Measurements from ENCODE around the gene SPTB.

The SPTB gene

DNA sequence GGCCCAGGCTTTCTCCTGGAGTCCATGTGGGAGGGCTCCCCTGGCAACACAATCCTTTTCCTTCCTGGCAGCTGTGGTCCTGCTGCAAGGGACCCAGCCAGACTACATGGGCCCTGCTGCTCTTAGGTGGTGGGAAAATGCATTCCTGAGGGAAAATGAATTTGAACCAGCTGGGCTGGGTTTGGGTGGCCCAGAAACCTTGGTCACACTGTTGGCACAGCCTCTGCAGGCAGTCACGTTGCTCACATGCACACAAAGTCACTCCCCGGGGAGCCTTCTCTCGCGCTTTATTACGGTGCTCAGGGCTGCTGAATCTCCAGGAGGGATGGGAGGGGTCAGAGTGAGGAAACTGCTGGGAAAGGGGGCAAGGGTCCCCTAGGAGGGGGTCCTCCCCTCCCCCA, 158.3 kb downstream of the SPTB start:
- H3K27ac ChIP-seq = no peak overlapping the region
- no peak for TF ChIP-seq ZFX (IDR thresholded peaks at IDR 0.05; ENCODE audit: borderline replicate concordance)
- TF ChIP-seq, protein P1, sequence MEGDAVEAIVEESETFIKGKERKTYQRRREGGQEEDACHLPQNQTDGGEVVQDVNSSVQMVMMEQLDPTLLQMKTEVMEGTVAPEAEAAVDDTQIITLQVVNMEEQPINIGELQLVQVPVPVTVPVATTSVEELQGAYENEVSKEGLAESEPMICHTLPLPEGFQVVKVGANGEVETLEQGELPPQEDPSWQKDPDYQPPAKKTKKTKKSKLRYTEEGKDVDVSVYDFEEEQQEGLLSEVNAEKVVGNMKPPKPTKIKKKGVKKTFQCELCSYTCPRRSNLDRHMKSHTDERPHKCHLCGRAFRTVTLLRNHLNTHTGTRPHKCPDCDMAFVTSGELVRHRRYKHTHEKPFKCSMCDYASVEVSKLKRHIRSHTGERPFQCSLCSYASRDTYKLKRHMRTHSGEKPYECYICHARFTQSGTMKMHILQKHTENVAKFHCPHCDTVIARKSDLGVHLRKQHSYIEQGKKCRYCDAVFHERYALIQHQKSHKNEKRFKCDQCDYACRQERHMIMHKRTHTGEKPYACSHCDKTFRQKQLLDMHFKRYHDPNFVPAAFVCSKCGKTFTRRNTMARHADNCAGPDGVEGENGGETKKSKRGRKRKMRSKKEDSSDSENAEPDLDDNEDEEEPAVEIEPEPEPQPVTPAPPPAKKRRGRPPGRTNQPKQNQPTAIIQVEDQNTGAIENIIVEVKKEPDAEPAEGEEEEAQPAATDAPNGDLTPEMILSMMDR (IDR thresholded peaks at IDR 0.05) = no peak

DNA sequence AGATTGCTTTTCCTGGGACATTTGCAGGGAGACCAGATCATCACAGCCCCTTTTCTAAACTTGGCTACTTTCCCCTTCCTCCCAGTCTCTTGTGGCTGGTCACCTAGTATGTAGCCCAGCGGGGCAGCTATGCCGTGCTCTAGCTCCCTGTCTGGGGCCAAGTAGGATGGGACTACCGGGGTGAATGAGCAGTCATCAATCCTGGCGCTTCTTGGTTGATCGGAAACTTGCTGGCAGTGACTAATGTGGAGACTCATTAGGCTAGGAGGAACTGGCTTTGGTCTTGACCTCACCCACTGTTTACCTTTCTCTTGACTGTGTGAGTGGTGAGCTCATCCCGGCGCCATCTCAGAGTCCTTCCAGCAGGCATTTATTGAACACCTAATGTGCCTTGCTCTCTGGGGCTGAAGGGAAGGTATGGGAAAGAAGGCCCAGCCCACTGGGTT, 159.6 kb downstream of the SPTB start:
- no peak for TF ChIP-seq ZFX (IDR thresholded peaks at IDR 0.05; ENCODE audit: borderline replicate concordance)
- TF ChIP-seq, protein P1 (IDR thresholded peaks at IDR 0.05) = no peak
- peak overlapping the region; percentile 49 for H3K27ac ChIP-seq

DNA sequence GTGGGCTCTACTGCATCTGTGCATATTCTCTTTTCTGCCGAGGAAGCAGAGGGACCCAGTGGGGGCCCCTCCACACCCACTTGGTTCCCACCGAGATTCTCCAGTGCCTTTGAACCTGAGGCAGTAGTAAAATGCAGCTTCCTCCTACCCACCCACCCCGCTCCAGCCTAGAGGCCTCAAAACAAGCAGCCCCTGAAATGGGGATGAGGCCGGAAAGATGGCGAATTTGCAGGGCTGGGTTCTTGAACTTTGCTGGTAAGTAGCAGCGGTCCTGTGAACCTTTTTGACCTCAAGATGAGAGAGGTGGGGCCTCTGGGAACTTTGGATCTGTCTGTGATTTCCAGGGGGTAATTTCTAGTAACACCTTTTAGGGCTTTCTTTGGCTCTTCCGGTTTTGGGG, 160.1 kb downstream of the SPTB start:
- no peak for TF ChIP-seq ZFX (IDR thresholded peaks at IDR 0.05; ENCODE audit: borderline replicate concordance)
- TF ChIP-seq, protein P1 (IDR thresholded peaks at IDR 0.05) = no peak

DNA sequence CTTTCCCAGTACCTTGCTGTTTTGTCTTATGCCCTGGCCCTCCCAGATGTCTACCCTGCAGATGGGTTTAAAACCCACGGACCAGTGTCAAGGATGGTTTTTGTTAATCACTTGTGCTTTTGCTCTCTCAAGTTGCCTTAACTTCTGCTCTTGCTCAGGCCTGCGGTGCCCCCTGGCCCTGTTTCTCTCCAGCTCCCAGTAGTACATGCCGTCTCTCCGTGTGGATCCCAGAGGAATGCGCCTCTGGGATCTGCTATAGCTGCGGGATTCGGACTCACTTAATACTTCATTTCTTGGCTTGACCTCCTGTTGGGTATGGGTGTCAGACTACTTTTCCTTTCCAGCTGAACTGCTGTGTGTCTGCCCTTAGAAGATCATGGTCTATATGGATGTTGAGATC, 160.9 kb downstream of the SPTB start:
- H3K27ac ChIP-seq = no peak overlapping the region
- no peak for TF ChIP-seq ZFX (IDR thresholded peaks at IDR 0.05; ENCODE audit: borderline replicate concordance)

More for the DNA sequence above, 160.1 kb downstream of the SPTB start:
- peak overlapping the region; percentile 49 for H3K27ac ChIP-seq

DNA sequence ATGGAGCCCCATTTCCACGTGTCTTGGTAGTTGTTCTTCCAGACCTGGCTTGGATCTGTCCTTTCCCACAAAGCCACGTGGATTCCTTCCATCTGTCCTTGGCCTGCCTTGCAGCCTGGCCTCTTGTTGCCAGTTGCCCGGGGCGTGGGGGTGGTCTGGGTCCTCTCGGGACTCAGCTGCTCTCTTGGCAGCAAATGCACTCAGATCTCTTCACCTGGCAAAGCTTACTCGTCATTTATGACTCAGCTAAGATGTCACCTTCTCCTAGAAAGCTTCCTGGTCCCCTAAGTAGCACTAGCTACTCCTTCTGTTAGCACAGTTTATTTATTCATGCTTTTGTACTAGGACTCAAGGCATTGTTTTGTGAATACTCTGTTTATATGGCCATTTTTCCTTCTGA, 161.8 kb downstream of the SPTB start:
- H3K27ac ChIP-seq = no peak overlapping the region
- TF ChIP-seq ZFX (IDR thresholded peaks at IDR 0.05; ENCODE audit: borderline replicate concordance) = no peak
- TF ChIP-seq, protein P1 (IDR thresholded peaks at IDR 0.05) = no peak

DNA sequence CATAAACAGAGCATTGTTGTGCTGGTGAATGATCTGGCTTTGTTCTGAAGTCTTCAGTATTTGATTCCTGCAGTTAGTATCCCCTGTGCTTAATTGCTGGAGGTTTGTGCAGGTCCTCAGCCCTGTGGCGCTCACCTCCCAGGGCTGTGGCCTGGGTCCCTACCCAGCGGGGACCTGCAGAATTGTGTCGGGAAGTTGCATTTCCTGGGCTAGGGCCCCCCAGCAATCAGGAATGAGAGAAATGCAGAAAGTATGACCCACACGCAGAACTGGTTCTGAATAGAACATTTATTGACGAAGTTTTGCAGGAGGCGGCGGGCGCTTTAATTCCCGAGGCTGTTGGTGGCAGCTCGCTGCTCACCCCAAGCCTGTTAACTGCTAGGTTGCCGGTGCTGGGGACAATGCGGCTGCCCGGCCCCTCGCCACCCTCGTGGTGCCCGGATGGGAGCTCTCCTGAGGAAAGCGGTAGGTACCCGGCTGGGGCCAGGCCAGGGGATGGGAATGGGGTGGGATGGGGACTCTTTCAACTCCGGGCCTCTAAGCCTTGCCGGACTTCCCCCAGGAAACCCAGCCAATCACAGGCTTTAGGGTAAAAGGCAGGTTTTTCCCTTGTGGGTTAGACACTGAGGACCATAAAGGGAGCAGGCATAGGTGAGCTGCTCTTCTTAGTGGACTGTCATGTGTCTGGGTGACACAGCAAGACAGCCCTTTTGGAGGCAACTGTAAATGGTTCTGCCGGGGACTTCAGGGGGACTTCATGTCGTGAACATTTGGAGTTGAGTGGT, 163.9 kb downstream of the SPTB start:
- no peak for TF ChIP-seq ZFX (IDR thresholded peaks at IDR 0.05; ENCODE audit: borderline replicate concordance)
- TF ChIP-seq, protein P1 (IDR thresholded peaks at IDR 0.05) = no peak
- H3K27ac ChIP-seq = no peak overlapping the region

DNA sequence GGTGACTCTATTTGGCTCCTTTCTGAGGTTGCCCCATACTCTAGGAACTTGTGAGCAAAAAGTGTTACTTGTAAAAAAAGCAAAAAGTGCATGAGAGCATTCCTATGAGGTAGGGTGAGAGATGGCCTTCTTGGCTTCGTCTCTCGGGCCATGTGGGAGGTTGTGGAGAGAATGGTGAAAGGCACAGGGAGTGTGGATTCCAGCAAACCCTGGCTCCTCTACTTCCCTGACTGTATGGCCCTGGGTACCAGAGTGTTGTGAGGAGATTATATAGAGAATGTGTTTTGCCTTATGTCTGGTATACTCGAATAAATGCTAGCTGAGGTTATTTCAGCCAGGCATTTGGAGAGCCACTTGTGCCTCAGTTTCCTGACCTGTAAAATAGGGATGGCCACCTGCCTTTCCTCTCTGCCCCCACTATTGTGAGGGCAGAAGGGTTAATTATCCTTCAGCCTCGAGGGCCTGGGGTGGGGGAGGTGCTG, 164.5 kb downstream of the SPTB start:
- TF ChIP-seq ZFX (IDR thresholded peaks at IDR 0.05; ENCODE audit: borderline replicate concordance) = no peak
- TF ChIP-seq, protein P1 (IDR thresholded peaks at IDR 0.05) = no peak
- no peak overlapping the region for H3K27ac ChIP-seq
